Measurements from ENCODE around the gene YIF1A.
A peak's percentile ranks its signal among the peaks of the same experiment; 100 is the strongest.

Gene YIF1A, protein sequence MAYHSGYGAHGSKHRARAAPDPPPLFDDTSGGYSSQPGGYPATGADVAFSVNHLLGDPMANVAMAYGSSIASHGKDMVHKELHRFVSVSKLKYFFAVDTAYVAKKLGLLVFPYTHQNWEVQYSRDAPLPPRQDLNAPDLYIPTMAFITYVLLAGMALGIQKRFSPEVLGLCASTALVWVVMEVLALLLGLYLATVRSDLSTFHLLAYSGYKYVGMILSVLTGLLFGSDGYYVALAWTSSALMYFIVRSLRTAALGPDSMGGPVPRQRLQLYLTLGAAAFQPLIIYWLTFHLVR

DNA sequence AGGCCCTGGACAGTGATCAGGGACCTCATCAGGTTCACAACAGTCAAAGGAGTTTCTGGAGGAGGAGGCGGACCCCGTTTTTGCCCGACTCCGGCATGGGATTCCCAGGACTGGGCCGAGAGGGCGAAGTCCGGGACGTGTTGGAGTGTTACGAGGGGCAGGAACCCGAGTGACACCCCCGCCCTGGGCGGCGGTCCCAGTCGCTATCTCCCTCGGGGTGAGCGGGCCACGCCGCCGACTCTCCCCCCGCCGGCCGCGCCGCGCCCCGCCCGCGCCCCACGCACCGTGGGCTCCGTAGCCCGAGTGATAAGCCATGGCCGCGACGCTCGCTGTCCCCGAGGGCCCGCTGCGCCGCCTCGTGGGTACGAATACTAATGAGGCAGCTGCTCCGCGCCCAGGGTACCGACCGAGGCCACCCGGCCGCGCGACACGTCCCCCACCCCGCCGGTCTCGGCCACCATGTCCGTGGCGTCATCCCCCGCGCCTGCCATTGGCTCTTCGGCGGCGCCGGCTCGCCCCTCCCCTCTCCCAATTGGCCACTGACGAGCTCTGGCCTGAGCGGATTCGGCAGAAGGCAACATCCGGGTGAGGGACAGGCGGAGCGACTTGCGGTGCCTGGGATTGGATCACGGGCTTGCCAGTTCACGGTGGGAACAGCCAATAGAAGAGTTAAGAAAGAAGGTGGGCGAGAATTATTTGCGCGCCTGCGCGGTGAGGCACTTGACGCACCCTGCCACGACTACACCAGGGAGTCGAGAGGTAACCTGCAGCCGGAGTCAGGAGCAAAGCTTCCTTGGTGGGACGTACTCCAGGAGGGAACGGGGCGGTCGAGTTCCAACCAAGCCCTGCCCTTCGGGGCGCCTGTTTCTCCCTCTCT lies at the start of gene YIF1A:
YIF1A (minus strand) TSS at position 473 of the 877 bp plus-strand sequence; CDS start at position 315, 158 bp downstream.
- DNase-seq: peak; percentile 99

DNA sequence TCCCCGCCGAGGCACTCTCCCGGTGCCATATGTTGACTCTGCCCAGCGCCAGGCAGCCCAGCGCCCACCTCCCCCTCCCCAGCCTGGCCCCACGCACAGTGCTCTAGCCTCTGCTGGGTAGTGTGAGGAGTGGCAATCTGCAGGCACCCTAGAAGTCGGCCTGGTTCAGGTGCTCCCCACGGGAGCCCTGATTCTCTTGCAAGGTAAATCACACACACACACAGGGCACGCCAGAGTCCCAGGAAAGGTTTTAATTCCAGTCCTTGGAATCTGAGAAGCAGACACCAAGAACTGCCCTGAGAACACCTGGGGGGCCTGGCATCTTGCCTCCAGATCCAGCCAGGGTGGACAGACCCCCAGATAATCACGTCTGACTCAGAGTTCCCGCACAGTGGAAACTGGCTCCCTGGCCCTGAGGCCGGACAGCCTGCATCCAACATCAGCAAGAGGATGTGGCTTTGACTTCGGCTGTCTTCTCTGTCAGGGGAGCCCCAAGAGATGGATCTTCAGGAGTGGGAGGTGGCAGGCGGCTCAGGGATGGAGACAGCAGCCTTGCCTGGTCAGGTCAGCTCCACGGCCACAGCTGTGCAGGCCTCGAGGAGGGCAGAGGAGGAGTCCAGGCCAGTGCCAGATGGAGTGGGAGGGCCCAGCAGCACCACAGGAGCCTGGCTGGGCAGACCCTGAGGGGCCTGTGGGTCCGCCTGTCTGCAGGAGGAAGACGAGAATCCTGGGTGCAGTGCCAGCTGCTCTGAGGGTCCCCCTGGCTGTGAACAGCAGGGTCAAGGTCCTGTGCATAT lies 48.4 kb upstream of the YIF1A start:
- no peak for DNase-seq

DNA sequence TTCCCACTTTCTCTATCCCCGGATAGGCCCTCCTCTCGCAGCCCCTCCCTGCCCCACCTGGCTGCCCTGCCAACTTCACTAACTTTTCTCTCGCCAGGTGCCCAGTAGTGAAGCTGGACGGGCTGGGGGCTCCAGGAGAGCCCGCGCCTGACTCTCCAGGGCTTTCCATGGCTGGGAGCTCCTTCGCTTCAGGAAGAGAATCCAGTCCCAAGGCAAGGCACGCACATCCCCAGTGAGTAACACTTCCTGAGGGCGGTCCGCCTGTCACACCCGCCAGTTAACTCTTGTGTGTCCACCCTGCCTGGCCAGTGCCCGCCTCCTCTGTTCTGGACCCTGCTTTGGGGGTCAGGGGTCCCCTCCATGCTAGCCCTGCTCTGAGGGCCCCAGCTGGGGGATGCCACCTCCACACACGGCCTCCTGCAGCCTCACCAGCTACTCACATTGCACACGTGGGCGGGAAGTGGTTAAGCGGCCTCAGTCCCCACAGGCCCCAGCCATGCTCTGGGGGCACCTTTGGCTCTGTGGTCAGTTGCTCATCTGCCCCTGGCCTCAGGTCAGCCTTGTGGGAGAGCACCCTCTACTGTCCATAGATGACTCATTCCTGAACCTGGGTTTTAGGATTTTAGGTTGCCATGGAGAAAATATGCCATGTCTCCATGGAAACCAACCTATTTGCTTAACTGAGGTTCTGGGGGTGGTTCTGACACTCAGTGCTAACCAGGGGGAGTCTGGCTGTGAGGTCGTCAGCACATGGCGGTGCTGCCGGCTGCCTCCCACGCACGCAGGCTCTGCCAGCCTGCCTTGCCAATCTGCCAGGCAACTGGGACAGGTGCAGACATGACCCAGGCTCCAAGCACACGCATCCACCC lies 47.5 kb upstream of the YIF1A start, which contains the start of gene RIN1:
RIN1 (minus strand) TSS at position 201 of the 869 bp plus-strand sequence; CDS start at position 169, 32 bp downstream.
- DNase-seq: peak; percentile 71

DNA sequence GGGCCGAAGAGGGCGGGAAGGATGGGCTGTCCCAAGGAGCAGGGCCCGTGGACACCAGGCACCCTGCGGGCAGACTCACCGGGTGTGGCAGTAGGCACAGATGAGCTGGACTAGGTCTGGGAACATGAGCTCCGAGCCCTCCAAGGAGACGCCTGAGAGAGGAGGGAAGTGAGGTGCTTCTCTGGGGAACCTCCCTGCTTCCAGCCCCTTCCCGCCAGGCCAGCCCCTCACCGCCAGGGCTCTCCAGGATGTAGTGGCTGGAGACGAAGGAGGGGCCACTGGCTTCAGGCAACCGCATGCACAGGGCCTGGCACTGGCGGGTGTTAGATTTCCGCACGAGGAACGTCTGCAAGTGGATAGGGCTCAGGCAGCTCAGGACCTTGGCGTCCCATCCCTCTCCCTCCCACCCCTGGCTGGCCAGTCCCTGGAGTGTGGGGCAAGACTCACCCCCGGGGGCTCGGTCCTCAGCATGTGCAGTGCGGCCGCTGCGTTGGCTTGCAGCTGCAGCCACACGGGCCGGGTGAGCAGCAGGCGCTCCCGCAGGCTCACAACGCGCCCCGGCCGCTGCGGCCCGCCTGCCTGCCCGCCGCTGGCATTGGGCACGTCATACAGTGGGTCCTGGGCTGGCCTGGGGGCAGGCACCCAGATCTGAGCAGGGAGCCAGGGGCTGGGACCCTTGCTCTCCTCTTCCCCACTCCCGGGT lies 46.7 kb upstream of the YIF1A start:
- no peak for DNase-seq

GRCh38 chr11:66334605-66335442 lies 45.9 kb upstream of the YIF1A start:
- no peak for DNase-seq

- DNase-seq: no peak
Measured at GRCh38 chr11:66333896-66334604, 45.1 kb upstream of the YIF1A start.

DNA sequence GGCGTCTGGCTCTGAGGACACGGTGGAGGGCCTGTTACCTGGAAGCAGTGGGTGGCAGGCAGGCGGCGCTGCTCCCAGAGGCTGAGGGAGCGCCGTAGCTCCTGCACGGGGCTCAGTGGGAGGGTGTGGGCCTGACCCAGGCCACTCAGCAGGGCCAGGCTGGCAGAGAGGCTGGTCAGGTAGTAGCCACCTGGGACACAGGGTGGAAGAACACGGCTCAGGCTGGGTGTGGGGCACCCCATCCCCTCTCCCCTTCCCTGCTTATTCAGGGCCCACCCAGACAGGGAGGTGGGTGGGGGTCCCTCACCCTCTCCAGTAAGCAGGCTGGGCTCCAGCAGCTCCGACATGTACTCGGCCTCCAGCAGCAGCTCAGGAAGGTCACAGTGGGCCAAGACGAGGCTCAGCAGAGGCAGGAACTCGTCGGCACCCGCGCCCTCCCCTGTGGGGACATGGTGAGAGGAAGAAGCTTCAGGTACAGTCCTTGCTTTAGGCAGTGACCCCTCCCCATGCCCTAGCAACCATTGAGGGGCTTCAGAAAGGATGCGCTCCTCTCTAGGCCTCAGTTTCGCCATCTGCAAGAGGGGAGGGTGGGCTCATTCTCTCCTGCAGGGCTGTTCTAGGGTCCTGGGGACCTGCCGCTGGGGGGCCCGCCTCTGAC lies 44.4 kb upstream of the YIF1A start:
- DNase-seq: no peak

DNA sequence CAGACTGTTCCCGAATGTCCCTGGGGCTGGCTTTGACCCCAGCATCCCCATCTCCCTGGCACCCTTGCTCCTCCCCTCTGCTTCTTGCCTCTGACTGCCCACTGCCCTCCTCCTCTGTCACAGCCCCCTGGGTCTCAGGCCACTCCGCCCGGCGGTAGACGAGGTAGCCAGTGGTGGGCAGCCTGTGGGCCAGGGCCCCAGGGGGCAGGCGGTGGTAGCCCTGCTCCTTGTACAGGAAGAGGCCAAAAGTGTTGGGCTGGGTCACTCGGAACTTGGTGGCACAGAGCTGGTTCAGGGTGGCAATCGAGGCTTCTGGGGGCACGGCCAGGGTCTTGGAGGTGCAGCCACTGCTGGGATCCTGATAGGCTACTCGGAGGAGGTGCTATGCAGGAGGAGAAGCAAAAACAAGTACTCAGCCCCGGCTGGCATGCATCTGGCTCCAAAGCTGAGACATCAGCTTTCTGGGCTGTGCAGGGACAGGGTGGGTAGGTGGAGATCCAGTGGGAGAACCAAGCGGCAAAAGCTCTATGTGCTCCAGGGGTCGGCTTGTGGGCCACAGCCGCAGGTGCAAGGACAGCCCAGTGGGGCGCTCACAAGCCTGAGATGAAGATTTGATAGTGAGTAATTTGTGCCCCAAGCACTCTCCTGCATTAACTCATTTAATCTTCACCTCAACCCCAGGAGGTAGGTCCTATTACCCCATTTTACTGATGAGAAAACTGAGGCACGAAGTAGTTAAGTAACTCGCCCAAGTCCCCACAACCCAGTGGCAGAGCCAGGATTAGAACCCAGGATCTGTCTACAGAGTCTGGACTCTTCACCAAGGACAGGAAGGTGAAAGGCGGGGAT lies 43.7 kb upstream of the YIF1A start:
- DNase-seq: no peak

- DNase-seq: no peak
Measured at GRCh38 chr11:66331542-66332370, 42.8 kb upstream of the YIF1A start.

- DNase-seq: no peak
Measured at GRCh38 chr11:66330931-66331330, 42.0 kb upstream of the YIF1A start.

DNA sequence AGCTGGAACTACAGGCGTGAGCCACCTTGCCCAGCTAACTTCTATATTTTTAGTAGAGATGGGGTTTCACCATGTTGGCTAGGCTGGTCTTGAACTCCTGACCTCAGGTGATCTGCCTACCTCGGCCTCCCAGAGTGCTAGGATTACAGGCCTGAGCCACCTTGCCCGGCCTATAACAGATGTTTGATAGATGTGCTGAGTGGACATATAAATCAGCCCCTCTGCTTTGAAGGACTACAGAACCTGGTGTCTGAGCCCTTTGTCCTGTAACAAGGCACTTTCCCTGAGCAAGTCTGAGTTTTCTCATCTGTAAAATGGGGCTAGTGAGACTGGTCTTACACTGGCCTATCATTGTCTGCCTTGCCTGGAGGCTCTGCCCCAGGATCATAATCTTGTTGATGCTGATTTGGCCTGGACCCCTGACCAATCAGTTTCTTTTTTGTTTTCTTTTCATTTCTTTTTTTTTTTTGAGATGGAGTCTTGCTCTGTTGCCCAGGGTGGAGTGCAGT lies 40.3 kb upstream of the YIF1A start:
- no peak for DNase-seq

- DNase-seq: peak; percentile 87
Measured at GRCh38 chr11:66328302-66329144, 39.6 kb upstream of the YIF1A start.

- DNase-seq: no peak
Measured at GRCh38 chr11:66328031-66328301, 39.0 kb upstream of the YIF1A start.

DNA sequence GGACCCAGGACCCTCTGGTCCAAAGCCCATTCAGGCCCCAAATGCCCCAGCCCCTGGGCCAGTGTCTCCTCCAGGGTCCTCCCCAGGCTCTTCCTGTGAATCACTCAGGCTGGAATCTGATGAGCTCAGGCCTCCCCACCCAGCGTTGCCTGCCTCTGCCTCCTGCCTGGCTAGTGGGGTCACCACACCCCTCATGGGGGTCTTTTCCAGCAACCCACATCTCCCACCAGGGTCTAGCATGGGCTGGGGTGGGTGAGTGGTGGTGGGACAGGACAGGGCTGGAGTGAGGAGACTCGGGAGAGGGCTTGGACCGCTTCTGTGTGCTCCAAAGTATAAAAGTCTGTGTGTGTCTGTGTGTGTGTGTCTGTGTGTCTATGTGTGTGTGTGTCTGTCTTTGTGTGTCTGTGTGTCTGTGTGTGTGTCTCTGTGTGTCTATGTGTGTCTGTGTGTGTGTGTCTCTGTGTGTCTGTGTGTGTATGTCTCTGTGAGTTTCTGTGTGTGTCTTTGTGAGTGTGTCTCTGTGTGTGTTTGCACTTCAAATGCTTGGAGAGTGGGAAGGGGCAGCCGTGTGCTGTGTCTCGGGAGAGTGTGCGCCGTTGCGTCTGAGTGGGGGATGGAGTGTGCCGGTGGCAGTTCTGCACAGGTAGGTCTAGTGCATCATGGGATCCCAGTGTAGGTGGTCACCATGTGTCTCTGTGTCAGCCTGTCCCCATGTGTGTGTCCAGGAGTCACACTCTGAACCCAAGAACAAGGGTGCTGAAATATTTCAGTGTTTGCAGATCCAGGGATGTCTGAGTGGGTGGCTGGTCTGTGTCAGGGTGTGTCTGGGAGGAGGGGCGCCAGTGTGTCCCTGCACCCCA lies 38.5 kb upstream of the YIF1A start:
- no peak for DNase-seq
